ENCODE results near the gene ADGRL1. TPM values are rescaled to one million over a fixed set of nuclear protein-coding genes. Genes with fewer than 3 reads are reported as not detected.

ADGRL1 gene
- total and polyA plus RNA-seq, 9 of the 15 experiments (the other 6 are each of a cell fraction or from before 2014, with no cell fraction given): 0.14 to 37.0 (median 8.6) TPM

DNA sequence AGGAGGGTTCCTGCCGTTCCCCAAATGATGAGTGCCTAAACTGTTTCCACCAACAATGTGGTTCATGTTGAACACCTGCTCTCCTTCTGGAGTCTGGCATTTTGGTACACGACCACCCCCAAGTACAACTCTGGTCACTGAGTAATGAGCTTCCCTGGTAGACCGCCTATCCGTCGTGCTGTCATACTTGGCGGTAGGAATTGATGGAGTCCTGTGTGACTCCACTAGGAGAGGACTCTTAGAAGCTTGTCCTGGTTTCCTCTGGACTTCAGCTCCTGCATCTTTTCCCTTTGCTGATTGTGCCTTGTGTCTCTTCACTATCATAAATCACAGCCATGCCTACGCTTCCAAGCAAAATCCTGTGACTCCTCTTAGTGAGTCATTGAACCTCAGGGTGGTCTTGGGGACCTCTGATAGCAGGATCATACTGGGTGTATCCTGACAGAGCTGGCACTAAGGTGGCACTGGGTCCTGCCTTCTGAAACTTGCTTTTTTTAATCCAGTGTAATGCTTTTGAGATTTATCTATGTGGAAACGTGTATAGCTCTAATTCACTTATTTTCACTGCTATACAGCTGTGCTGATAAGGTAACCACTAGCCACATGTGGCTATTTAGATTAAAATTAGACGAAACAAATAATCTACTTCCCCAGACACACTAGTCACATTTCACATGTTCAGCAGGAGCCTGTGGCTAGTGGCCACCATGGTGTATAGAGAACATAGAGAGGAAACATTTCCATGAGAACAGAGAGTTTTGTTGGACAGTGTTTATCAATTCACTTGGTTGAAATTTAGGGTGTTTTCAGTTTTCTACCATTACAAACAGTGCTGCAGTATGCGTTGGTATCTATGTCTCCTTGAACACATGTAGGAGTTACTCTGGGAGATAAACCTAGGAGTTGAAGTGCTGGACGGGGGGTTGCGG is 63.4 kb downstream of the ADGRL1 start (continued):
- TF ChIP-seq, protein P1, sequence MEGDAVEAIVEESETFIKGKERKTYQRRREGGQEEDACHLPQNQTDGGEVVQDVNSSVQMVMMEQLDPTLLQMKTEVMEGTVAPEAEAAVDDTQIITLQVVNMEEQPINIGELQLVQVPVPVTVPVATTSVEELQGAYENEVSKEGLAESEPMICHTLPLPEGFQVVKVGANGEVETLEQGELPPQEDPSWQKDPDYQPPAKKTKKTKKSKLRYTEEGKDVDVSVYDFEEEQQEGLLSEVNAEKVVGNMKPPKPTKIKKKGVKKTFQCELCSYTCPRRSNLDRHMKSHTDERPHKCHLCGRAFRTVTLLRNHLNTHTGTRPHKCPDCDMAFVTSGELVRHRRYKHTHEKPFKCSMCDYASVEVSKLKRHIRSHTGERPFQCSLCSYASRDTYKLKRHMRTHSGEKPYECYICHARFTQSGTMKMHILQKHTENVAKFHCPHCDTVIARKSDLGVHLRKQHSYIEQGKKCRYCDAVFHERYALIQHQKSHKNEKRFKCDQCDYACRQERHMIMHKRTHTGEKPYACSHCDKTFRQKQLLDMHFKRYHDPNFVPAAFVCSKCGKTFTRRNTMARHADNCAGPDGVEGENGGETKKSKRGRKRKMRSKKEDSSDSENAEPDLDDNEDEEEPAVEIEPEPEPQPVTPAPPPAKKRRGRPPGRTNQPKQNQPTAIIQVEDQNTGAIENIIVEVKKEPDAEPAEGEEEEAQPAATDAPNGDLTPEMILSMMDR (IDR thresholded peaks at IDR 0.05 in 2 of 3, conservative IDR thresholded peaks at IDR 0.05 in 1 of 3; ENCODE audit: insufficient read depth in 2 of 3, low read depth in 1 of 3, low read length in 3 of 3): no peak; a peak in 1 of 6 replicates
- peak; percentile 99 for TF ChIP-seq TEAD4 (IDR thresholded peaks at IDR 0.05; ENCODE audit: low read length)
- TF ChIP-seq TEAD4 (CRISPR knock-in tag; IDR thresholded peaks at IDR 0.05; ENCODE audit: borderline replicate concordance): no peak; the same call in 1 of the 2 replicates
- TF ChIP-seq, protein P2, sequence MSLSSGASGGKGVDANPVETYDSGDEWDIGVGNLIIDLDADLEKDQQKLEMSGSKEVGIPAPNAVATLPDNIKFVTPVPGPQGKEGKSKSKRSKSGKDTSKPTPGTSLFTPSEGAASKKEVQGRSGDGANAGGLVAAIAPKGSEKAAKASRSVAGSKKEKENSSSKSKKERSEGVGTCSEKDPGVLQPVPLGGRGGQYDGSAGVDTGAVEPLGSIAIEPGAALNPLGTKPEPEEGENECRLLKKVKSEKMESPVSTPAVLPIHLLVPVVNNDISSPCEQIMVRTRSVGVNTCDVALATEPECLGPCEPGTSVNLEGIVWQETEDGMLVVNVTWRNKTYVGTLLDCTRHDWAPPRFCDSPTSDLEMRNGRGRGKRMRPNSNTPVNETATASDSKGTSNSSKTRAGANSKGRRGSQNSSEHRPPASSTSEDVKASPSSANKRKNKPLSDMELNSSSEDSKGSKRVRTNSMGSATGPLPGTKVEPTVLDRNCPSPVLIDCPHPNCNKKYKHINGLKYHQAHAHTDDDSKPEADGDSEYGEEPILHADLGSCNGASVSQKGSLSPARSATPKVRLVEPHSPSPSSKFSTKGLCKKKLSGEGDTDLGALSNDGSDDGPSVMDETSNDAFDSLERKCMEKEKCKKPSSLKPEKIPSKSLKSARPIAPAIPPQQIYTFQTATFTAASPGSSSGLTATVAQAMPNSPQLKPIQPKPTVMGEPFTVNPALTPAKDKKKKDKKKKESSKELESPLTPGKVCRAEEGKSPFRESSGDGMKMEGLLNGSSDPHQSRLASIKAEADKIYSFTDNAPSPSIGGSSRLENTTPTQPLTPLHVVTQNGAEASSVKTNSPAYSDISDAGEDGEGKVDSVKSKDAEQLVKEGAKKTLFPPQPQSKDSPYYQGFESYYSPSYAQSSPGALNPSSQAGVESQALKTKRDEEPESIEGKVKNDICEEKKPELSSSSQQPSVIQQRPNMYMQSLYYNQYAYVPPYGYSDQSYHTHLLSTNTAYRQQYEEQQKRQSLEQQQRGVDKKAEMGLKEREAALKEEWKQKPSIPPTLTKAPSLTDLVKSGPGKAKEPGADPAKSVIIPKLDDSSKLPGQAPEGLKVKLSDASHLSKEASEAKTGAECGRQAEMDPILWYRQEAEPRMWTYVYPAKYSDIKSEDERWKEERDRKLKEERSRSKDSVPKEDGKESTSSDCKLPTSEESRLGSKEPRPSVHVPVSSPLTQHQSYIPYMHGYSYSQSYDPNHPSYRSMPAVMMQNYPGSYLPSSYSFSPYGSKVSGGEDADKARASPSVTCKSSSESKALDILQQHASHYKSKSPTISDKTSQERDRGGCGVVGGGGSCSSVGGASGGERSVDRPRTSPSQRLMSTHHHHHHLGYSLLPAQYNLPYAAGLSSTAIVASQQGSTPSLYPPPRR (CRISPR knock-in tag; IDR thresholded peaks at IDR 0.05; ENCODE audit: borderline replicate concordance): peak; percentile 77; the same call in 1 of the 2 replicates
- TF ChIP-seq, protein P3, sequence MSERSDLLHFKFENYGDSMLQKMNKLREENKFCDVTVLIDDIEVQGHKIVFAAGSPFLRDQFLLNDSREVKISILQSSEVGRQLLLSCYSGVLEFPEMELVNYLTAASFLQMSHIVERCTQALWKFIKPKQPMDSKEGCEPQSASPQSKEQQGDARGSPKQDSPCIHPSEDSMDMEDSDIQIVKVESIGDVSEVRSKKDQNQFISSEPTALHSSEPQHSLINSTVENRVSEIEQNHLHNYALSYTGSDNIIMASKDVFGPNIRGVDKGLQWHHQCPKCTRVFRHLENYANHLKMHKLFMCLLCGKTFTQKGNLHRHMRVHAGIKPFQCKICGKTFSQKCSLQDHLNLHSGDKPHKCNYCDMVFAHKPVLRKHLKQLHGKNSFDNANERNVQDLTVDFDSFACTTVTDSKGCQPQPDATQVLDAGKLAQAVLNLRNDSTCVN (CRISPR knock-in tag; IDR thresholded peaks at IDR 0.05): no peak
- peak; percentile 36; the same call in 1 of the 2 replicates for TF ChIP-seq CEBPB (tag; IDR thresholded peaks at IDR 0.05)
- TF ChIP-seq SMARCE1 (IDR thresholded peaks at IDR 0.05): peak; percentile 83
- TF ChIP-seq SAFB (IDR thresholded peaks at IDR 0.05; ENCODE audit: borderline replicate concordance, low read depth, low read length): no peak
- TF ChIP-seq, protein P4, sequence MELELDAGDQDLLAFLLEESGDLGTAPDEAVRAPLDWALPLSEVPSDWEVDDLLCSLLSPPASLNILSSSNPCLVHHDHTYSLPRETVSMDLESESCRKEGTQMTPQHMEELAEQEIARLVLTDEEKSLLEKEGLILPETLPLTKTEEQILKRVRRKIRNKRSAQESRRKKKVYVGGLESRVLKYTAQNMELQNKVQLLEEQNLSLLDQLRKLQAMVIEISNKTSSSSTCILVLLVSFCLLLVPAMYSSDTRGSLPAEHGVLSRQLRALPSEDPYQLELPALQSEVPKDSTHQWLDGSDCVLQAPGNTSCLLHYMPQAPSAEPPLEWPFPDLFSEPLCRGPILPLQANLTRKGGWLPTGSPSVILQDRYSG (tag; conservative IDR thresholded peaks at IDR 0.05; ENCODE audit: low read depth): peak; percentile 73; the same call in 1 of the 2 replicates
- TF ChIP-seq ZNF354B (CRISPR knock-in tag; IDR thresholded peaks at IDR 0.05): no peak
- no peak for TF ChIP-seq ZNF41 (CRISPR knock-in tag; conservative IDR thresholded peaks at IDR 0.05)
- TF ChIP-seq DLX4 (CRISPR knock-in tag; IDR thresholded peaks at IDR 0.05): no peak
- TF ChIP-seq FOS (IDR thresholded peaks at IDR 0.05; ENCODE audit: extremely low read depth, insufficient read length): no peak
- TF ChIP-seq BHLHE40 (IDR thresholded peaks at IDR 0.05; ENCODE audit: low read length): peak; percentile 92
- TF ChIP-seq, protein P5, sequence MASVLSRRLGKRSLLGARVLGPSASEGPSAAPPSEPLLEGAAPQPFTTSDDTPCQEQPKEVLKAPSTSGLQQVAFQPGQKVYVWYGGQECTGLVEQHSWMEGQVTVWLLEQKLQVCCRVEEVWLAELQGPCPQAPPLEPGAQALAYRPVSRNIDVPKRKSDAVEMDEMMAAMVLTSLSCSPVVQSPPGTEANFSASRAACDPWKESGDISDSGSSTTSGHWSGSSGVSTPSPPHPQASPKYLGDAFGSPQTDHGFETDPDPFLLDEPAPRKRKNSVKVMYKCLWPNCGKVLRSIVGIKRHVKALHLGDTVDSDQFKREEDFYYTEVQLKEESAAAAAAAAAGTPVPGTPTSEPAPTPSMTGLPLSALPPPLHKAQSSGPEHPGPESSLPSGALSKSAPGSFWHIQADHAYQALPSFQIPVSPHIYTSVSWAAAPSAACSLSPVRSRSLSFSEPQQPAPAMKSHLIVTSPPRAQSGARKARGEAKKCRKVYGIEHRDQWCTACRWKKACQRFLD (CRISPR knock-in tag; IDR thresholded peaks at IDR 0.05): peak; percentile 67
